D721Med (cell line): Measurements from ENCODE around the gene CISH.

Experiments used
- DNase-seq: peaks from one replicate; pipeline ENCODE4 v3.0.0; 2011; ENCODE audit warnings: low spot score; ENCODE audit not compliant: insufficient read length
- FAIRE-seq: peaks from 2 replicates; lab custom pipeline; 2011; peaks lifted over from hg19 to GRCh38; lab: Jason Lieb, UNC
- TF ChIP-seq, protein P1 (sequence below): IDR thresholded peaks from 2 replicates; pipeline ENCODE4 v1.5.1; 2012; ENCODE audit warnings: mild to moderate bottlenecking, control low read depth; ENCODE audit not compliant: insufficient read depth; ENCODE audit errors: missing control alignments

CISH gene

DNA sequence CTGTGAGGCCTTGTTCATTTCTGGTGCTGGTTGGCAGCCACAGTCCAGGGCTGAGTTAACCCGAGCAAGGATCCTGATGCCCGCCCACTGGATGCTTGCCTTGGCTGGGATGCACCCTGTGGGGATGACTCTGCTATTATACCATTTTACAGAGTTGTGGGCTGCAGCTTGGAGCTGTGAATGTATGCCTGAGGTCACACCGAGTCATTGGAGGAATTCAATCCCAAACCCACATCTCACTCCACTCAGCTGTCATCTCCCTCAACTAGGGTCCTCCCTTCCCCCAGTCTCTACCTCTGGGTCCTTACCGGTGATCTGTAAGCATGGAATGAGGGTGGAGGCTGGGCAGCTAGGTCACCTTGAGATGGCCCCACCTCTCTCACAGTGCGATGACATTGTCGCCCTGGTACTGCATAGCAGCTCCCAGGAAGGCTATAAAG, 27.5 kb upstream of the CISH start:
- FAIRE-seq: no peak
- TF ChIP-seq, protein P1, sequence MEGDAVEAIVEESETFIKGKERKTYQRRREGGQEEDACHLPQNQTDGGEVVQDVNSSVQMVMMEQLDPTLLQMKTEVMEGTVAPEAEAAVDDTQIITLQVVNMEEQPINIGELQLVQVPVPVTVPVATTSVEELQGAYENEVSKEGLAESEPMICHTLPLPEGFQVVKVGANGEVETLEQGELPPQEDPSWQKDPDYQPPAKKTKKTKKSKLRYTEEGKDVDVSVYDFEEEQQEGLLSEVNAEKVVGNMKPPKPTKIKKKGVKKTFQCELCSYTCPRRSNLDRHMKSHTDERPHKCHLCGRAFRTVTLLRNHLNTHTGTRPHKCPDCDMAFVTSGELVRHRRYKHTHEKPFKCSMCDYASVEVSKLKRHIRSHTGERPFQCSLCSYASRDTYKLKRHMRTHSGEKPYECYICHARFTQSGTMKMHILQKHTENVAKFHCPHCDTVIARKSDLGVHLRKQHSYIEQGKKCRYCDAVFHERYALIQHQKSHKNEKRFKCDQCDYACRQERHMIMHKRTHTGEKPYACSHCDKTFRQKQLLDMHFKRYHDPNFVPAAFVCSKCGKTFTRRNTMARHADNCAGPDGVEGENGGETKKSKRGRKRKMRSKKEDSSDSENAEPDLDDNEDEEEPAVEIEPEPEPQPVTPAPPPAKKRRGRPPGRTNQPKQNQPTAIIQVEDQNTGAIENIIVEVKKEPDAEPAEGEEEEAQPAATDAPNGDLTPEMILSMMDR: no peak
- DNase-seq: no peak

DNA sequence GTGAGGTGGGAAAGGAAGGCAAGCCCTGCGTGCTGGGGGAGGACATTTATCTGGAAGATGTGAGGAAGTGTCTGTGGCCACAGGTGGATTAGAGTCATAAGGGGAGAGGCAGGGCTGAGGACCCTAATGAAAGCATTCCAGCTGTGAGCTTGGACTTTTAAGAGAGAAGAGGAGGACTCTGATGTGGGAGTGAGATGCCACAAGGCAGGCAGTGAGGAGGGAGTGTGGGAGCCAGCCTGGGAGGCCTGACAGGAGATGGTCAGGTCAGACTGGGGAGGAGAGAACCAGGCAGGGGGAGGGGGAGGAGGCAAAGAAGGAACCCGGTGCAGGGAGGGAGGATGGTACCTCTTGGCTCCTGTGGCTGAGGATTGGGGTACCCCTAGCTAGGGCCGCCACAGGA, 26.4 kb upstream of the CISH start:
- no peak for FAIRE-seq
- DNase-seq: no peak
- TF ChIP-seq, protein P1: no peak

DNA sequence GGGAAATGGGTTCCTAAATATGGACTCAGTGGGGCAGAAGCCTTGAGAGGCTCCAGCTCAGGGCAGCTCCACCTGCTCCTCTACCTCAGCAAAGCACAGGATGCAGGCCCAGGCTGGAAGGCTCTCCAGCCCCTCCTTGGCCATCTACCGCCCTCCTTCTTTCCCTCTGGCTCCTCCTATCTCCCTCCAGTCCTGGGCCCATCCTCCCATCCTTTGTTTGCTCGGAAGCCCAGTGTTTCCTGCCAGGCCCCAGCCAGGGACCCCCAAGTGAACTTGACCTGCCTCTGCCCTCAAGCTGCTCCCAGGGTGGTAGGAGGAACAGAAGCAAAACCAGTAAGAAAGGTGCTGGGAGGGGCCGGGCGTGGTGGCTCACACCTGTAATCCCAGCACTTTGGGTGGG, 25.4 kb upstream of the CISH start:
- TF ChIP-seq, protein P1: no peak
- FAIRE-seq (no peak), DNase-seq (no peak)

DNA sequence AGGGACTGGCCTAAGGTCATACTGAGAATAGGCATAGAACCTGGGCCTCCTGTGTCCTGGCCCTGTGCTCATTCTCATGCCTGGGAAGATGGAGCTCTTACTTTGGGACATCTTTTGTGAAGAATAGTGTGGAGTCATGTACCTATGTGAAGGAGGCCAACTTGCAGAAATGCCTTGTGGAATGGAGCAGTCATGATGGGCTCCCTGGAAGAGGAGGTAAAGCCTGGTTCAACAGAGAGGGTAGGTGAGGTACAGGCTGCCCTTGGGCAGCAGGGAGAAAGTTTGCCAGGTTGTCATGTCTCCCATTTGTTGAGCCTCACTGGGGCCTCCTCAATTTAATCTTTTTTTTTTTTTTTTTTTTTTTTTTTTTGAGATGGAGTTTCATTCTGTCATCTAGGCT, 23.5 kb upstream of the CISH start:
- TF ChIP-seq, protein P1: no peak
- DNase-seq (no peak), FAIRE-seq (no peak)

DNA sequence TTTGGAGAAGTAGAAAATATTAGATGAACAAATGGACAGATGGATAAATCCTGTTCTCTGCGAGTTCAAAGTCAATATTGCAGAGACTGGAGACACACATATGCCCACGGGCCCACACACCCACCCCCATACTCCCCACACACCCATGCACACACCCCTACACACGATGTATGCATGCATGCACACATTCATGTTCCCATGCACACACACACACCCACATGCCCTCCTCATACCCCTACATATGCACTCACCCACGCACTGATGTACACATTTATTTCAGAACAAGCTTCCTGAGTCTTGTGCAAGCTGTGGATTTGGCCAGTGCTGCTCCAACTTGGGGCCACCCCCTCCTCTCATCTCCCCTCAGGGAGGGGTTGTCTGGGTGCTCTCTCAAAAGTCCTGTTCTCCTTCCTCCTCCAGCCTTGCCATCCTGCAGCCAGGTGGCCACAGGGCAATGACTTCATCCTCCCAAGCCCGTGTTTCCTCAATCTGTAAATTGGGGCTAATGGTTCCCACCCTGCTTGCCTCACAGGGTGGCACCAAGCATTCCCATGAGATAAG, 21.7 kb upstream of the CISH start:
- DNase-seq (no peak), FAIRE-seq (no peak)
- TF ChIP-seq, protein P1: no peak

DNA sequence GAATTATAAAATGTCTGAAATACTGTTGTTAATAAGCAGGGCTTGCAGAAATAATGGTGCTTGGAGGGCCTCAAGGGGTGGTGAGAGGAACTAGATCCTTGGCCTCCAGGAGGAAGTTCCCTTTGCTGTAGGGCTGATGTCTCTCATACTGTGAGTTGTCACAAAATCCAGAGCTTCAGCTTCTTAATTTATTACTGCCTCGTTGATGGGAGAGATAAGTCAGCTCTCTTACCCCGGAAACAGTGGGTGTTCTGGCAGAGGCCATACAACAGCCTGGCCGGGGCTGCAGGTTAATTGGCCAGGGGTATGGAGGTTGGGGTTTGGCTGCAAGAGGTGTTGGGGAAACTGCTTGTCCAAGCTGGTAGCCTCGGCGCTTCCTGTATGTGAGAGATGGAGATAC, 20.9 kb upstream of the CISH start:
- no peak for DNase-seq
- TF ChIP-seq, protein P1: no peak
- no peak for FAIRE-seq

DNA sequence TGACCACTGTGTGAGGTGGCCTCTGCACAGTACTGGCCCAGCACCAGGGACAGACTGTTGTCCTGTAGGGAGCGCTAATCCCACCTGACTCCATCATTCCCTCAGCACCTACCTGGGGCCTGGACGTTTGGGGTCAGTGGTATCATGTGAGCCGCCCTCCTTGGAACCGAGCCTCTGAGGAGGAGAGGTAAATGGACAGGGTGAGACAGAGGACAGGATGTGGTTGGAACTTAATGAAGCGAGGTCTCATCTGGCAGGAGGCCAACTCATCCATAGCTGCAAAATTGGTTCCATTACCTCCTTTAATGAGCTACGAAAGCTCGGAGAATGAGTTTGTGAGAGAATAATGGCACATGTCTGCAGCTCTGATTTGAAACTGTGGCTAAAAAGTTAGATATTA, 19.3 kb upstream of the CISH start:
- DNase-seq (no peak), FAIRE-seq (no peak)
- TF ChIP-seq, protein P1: no peak
